Left ventricle myocardium superior (tissue), 1 donor: ENCODE data around the gene ZNF311. TPM values are rescaled to one million over a fixed set of nuclear protein-coding genes. Genes with fewer than 3 reads are reported as not detected.
"Not testable (repeated sequence)": the region's sequence is repeated elsewhere in the genome, so short reads cannot be mapped to it uniquely, and the experiment has no call there.

Source experiments
- ATAC-seq: fragments of 200-7000 bp; cut with Tn5 transposase; one replicate; pipeline ENCODE4 v1.9.1; 2020; ENCODE audit warnings: mild to moderate bottlenecking, moderate library complexity
- DNase-seq: peaks from one replicate; pipeline ENCODE4 v3.0.0-alpha.2; 2020
- intact Hi-C: fragments of 100-400 bp; cut with micrococcal nuclease; formaldehyde crosslinking; loops from one replicate; pipeline ENCODE4 v1.11.0; 2022
- total RNA-seq: library from RNA; stranded (reverse); fragmentation: NEBNext Ultra II Directional; extraction: Animal tissue kit (Norgen Biotek cat#: 25700); gene quantifications from one replicate; pipeline ENCODE4 v1.2.1, GENCODE V29; 2021
- donor health status: DM: no; HTN: yes; CAD: no; lungs with severe emphysema.

The ZNF311 gene
- total RNA-seq, 1 donor from 2014 or later: 0.30 TPM

- peak; percentile 85 for ATAC-seq
- peak; percentile 83 for DNase-seq
- intact Hi-C loops: no loop called here
These were observed 19.5 kb downstream of the ZNF311 start for GRCh38 chr6:28985462-28986164.

- no peak for DNase-seq
- ATAC-seq: no peak
- intact Hi-C loops: no loop called here
These were observed 21.3 kb downstream of the ZNF311 start for GRCh38 chr6:28983838-28984237.

- intact Hi-C loops: no loop called here
- DNase-seq: no peak
- peak; percentile 54 for ATAC-seq
These were observed 22.4 kb downstream of the ZNF311 start for GRCh38 chr6:28982476-28983266.

GRCh38 chr6:28981833-28982475 is 23.2 kb downstream of the ZNF311 start:
- intact Hi-C loops: no loop called here
- DNase-seq: peak; percentile 74
- peak; percentile 83 for ATAC-seq

GRCh38 chr6:28981431-28981832 is 23.7 kb downstream of the ZNF311 start:
- intact Hi-C loops: no loop called here
- ATAC-seq: peak; percentile 63
- peak; percentile 49 for DNase-seq

GRCh38 chr6:28980852-28981430 is 24.2 kb downstream of the ZNF311 start:
- DNase-seq (peak; percentile 34), ATAC-seq (peak; percentile 40)
- intact Hi-C loops: no loop called here

- no peak for ATAC-seq
- intact Hi-C loops: no loop called here
- DNase-seq: peak; percentile 28
These were observed 24.8 kb downstream of the ZNF311 start for GRCh38 chr6:28980137-28980851.

GRCh38 chr6:28979679-28980078 is 25.4 kb downstream of the ZNF311 start:
- ATAC-seq: no peak

GRCh38 chr6:28978959-28979561 is 26.1 kb downstream of the ZNF311 start:
- DNase-seq (no peak), ATAC-seq (no peak)
- intact Hi-C loops: no loop called here

More at GRCh38 chr6:28979679-28980078, 25.4 kb downstream of the ZNF311 start:
- intact Hi-C loops: no loop called here
- no peak for DNase-seq

GRCh38 chr6:28978133-28978491 is 27.0 kb downstream of the ZNF311 start:
- intact Hi-C loops: no loop called here
- ATAC-seq (no peak), DNase-seq (no peak)

GRCh38 chr6:28977341-28978132 is 27.6 kb downstream of the ZNF311 start:
- ATAC-seq (no peak), DNase-seq (peak; percentile 41)
- intact Hi-C loops: no loop called here

- ATAC-seq (no peak), DNase-seq (no peak)
- intact Hi-C loops: no loop called here
These were observed 28.4 kb downstream of the ZNF311 start for GRCh38 chr6:28976677-28977076.

GRCh38 chr6:28974505-28974904 is 30.6 kb downstream of the ZNF311 start:
- intact Hi-C loops: no loop called here
- ATAC-seq: no peak
- no peak for DNase-seq

GRCh38 chr6:28970056-28970455 is 35.1 kb downstream of the ZNF311 start:
- DNase-seq, intact Hi-C loops, ATAC-seq: not testable (repeated sequence)

- DNase-seq (no peak), ATAC-seq (no peak)
- intact Hi-C loops: no loop called here
These were observed 36.0 kb downstream of the ZNF311 start for GRCh38 chr6:28969129-28969528.

GRCh38 chr6:28968476-28968875 is 36.6 kb downstream of the ZNF311 start:
- DNase-seq (no peak), ATAC-seq (no peak)
- intact Hi-C loops: no loop called here

- intact Hi-C loops: no loop called here
- no peak for ATAC-seq
- DNase-seq: no peak
These were observed 39.4 kb downstream of the ZNF311 start for GRCh38 chr6:28965706-28966105.

- intact Hi-C loops: no loop called here
- DNase-seq (no peak), ATAC-seq (no peak)
These were observed 44.1 kb downstream of the ZNF311 start for GRCh38 chr6:28960846-28961500.
